Endodermal cell (in vitro differentiated cells): ENCODE results near the gene NFAM1. TPM values are rescaled to one million over a fixed set of nuclear protein-coding genes. Genes with fewer than 3 reads are reported as not detected.

Source experiments
- DNase-seq: peaks from one replicate; pipeline ENCODE4 v3.0.0-alpha.2; 2017
- H3K27ac ChIP-seq: 2 replicates; pipeline ENCODE4 v1.5.1; 2013; ENCODE audit warnings: mild to moderate bottlenecking, low read depth, low read length, moderate library complexity
- H3K27me3 ChIP-seq: 2 replicates; pipeline ENCODE4 v1.6.1; 2013; ENCODE audit warnings: mild to moderate bottlenecking, low read length, moderate library complexity; ENCODE audit not compliant: insufficient read depth, control insufficient read depth, poor library complexity, severe bottlenecking
- H3K36me3 ChIP-seq: 2 replicates; pipeline ENCODE4 v1.7.0; 2013; ENCODE audit warnings: mild to moderate bottlenecking, low read length, moderate library complexity; ENCODE audit not compliant: control insufficient read depth, insufficient read depth
- H3K4me1 ChIP-seq: one replicate; pipeline ENCODE4 v1.7.0; 2013; ENCODE audit warnings: low read length; ENCODE audit not compliant: control insufficient read depth, insufficient read depth
- H3K4me3 ChIP-seq: 2 replicates; pipeline ENCODE4 v1.5.1; 2013; ENCODE audit warnings: mild to moderate bottlenecking, low read length, moderate library complexity
- H3K9ac ChIP-seq: 2 replicates; pipeline ENCODE4 v1.6.1; 2013; ENCODE audit warnings: mild to moderate bottlenecking, low read length, moderate library complexity; ENCODE audit not compliant: poor library complexity, severe bottlenecking; ENCODE audit errors: extremely low read depth
- H3K9me3 ChIP-seq: 2 replicates; pipeline ENCODE4 v1.6.1; 2013; ENCODE audit warnings: mild to moderate bottlenecking, low read length, moderate library complexity; ENCODE audit not compliant: control insufficient read depth
- H3K27ac Mint-ChIP-seq: 2 replicates; pipeline ENCODE4 v1.8.0; 2020; ENCODE audit warnings: mixed read lengths
- H3K27me3 Mint-ChIP-seq: 2 replicates; pipeline ENCODE4 v1.8.0; 2021; ENCODE audit warnings: mild to moderate bottlenecking, mixed read lengths; ENCODE audit not compliant: insufficient read depth
- H3K36me3 Mint-ChIP-seq: 2 replicates; pipeline ENCODE4 v1.8.0; 2020; ENCODE audit warnings: low read depth, mixed read lengths
- H3K4me1 Mint-ChIP-seq: 2 replicates; pipeline ENCODE4 v1.8.0; 2020; ENCODE audit warnings: mixed read lengths
- H3K4me3 Mint-ChIP-seq: 2 replicates; pipeline ENCODE4 v1.8.0; 2020; ENCODE audit warnings: mild to moderate bottlenecking, moderate library complexity, mixed read lengths
- H3K9me3 Mint-ChIP-seq: 2 replicates; pipeline ENCODE4 v1.8.0; 2020; ENCODE audit warnings: mild to moderate bottlenecking, mixed read lengths
- CTCF ChIP-seq: fragments of 200-600 bp; sonication (generic); conservative IDR thresholded peaks from 2 replicates; pipeline ENCODE4 v1.5.0; 2021; ENCODE audit warnings: antibody characterized with exemption, mild to moderate bottlenecking
- WGBS, 2 experiments: methylation state at CpG; one replicate each; pipeline versions ENCODE4 v1.1.5 to v1.1.7; 2013; ENCODE audit warnings: missing lambda C conversion rate in 2 of 2, mixed read lengths in 1 of 2; ENCODE audit not compliant: insufficient coverage in 1 of 2, insufficient read length in 1 of 2; 5-methylcytosine and 5-hydroxymethylcytosine counted together
- total RNA-seq, 2 donors: library from RNA; stranded (reverse); fragmentation: NEBNext Ultra II Directional in 1 of 2; extraction: Animal tissue kit (Norgen Biotek cat#: 25700) in 1 of 2; gene quantifications; 2 replicates in 1 of 2; 3 replicates in 1 of 2; pipeline ENCODE4 v1.2.1, GENCODE V29; 2021

The NFAM1 gene
- total RNA-seq, 2 donors from 2014 or later = 0.92 to 1.1 TPM

GRCh38 chr22:42428025-42428424, 4.2 kb downstream of the NFAM1 start:
- no peak overlapping the region for H3K4me3 Mint-ChIP-seq

GRCh38 chr22:42427167-42427566, 5.0 kb downstream of the NFAM1 start:
- Histone ChIP-seq H3K27me3 (no peaks in the 10 kb centered on the region), H3K4me3 (no peak overlapping the region), H3K9ac (no peak overlapping the region), H3K27ac (no peak overlapping the region), H3K4me1 (no peaks in the 10 kb centered on the region), H3K36me3 (no peaks in the 10 kb centered on the region), H3K9me3 (no peaks in the 10 kb centered on the region)
- no peak for DNase-seq
- Mint-ChIP-seq H3K27me3 (peaks cover 17% of the 10 kb centered on the region), H3K36me3 (no peaks in the 10 kb centered on the region), H3K9me3 (no peaks in the 10 kb centered on the region), H3K27ac (no peak overlapping the region), H3K4me3 (no peak overlapping the region), H3K4me1 (peaks cover 25% of the 10 kb centered on the region)
- no peak for TF ChIP-seq CTCF
- 69 to 74% methylated on average over 5 to 9 of the region's 9 CpGs for WGBS, 2 experiments

More at GRCh38 chr22:42428025-42428424, 4.2 kb downstream of the NFAM1 start:
- no peak for TF ChIP-seq CTCF
- WGBS, 2 experiments = 58 to 62% methylated on average over 9 to 14 of the region's 14 CpGs
- no peaks in the 10 kb centered on the region for H3K36me3 ChIP-seq
- H3K4me1 ChIP-seq = peaks cover 1% of the 10 kb centered on the region
- Mint-ChIP-seq H3K27me3 (peaks cover 13% of the 10 kb centered on the region), H3K4me1 (peaks cover 25% of the 10 kb centered on the region), H3K9me3 (no peaks in the 10 kb centered on the region), H3K27ac (no peak overlapping the region), H3K36me3 (no peaks in the 10 kb centered on the region)
- H3K9ac ChIP-seq = no peak overlapping the region
- no peak overlapping the region for H3K27ac ChIP-seq
- H3K27me3 ChIP-seq = no peaks in the 10 kb centered on the region
- H3K9me3 ChIP-seq = no peaks in the 10 kb centered on the region
- peak; percentile 59 for DNase-seq
- no peak overlapping the region for H3K4me3 ChIP-seq

GRCh38 chr22:42425989-42426355, 6.2 kb downstream of the NFAM1 start:
- 88% methylated on average over 3 of the region's 3 CpGs; no CpG with 5 or more reads in 1 of the 2 experiments for WGBS, 2 experiments
- Histone ChIP-seq H3K36me3 (no peaks in the 10 kb centered on the region), H3K4me1 (no peaks in the 10 kb centered on the region), H3K27ac (no peak overlapping the region), H3K4me3 (no peak overlapping the region), H3K9ac (no peak overlapping the region), H3K9me3 (no peaks in the 10 kb centered on the region), H3K27me3 (no peaks in the 10 kb centered on the region)
- no peak for DNase-seq
- H3K27ac Mint-ChIP-seq = no peak overlapping the region
- H3K4me3 Mint-ChIP-seq = no peak overlapping the region
- TF ChIP-seq CTCF = no peak
- H3K27me3 Mint-ChIP-seq = peaks cover 15% of the 10 kb centered on the region
- peaks cover 21% of the 10 kb centered on the region for H3K4me1 Mint-ChIP-seq
- no peaks in the 10 kb centered on the region for H3K36me3 Mint-ChIP-seq
- H3K9me3 Mint-ChIP-seq = no peaks in the 10 kb centered on the region
